GM18951 (cell line): ENCODE measurements around the gene CDT1.

Experiments used
- POLR2A ChIP-seq: IDR thresholded peaks from 4 replicates; pipeline ENCODE4 v1.6.1; 2011; ENCODE audit warnings: mild to moderate bottlenecking; ENCODE audit not compliant: insufficient read length, insufficient read depth; ENCODE audit errors: extremely low read depth
- in situ Hi-C: fragments of 300-500 bp; cut with MboI; formaldehyde crosslinking; loops from one replicate; pipeline ENCODE4 v1.12.0; 2022; ENCODE audit warnings: low sequenced_read_pairs, mixed read lengths, inconsistent platforms; ENCODE audit not compliant: unreplicated experiment

The CDT1 gene

GRCh38 chr16:88815227-88815626 is 11.6 kb downstream of the CDT1 start:
- in situ Hi-C loops: loop anchor here (25.0 kb wide), 1 partner anchor 397 kb away; the partner anchor contains the start of genes SLC22A31 and ZNF778
- no peak for TF ChIP-seq POLR2A

- TF ChIP-seq POLR2A: no peak
- in situ Hi-C loops: loop anchor here (25.0 kb wide), 1 partner anchor 396 kb away; the partner anchor contains the start of genes SLC22A31 and ZNF778
Observed at GRCh38 chr16:88815901-88816589, 12.5 kb downstream of the CDT1 start.

DNA sequence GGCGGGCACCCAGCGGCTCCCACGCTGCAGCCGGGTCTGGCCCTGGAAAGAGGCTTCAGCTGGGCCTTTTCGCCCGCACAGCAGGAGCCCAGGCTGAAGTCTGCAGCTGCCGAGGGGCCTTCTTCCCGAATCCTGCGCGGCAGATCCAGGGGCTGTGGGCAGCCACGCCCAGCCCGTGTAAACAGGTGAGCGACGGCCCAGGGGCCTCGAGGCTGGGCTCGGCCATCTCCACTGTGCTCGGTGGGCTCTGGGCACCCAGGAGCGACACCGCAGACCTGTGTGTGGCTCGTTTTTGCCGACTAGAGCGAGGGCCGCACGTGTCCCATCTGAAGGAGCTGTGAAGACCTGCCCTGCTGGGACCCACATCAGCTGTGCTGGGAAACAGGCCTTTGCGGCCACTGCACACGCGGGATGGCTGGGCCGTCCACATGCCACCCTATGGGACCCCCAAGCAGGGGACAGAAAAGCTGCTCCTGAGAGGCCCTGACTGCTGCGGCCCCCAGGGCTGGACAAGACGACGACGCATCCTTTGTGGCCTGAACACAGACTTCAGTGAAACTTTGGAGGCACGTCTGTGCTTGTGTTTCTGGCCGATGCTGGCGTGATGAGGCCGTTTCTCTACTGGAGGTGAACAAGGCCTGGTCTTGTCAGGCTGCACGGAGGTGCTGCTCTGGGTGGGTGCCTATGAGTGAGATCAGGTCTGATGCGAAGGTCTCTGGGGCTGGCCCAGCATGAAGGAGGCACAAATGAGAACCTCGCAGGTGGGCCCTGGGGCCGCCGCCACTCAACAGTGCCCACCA is 13.3 kb downstream of the CDT1 start:
- in situ Hi-C loops: loop anchor here (25.0 kb wide), 1 partner anchor 395 kb away; the partner anchor contains the start of genes SLC22A31 and ZNF778
- no peak for TF ChIP-seq POLR2A

DNA sequence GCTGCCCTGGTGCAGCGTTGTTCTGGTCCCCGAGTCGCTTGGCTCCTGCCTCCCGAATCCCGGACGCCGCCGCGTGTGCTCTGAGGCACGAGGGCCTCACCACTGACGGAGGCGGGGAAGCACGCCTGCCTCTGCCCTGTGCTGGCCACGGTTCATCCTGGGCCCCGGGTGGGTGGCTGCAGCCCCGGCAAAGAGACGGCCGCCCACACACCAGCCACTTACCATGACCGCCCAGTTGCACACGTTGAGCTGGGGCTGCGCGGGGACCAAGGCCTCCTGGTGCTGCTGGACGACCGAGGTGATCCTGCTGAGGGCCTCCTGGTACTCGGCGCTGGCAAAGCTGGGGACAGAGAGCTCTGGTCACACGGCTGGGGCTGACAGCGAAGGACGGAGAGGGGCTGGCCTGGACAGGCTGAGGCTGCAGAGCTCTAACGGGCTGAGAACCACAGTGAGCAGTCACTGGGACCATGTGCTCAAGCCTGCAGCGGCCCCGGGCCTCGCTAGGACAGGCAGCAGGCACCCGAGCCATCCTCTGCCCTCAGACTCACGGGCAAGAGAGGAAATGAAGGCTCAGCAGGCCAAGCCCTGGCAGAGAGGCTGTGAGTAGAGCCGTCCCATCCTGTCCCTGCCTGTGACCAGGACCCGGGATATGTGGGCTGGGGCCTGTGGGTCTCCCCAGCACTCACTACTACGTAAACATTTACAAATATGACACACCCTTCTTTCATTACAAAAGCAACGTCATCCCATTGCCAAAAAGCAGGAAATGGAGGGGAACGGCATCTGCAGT is 14.4 kb downstream of the CDT1 start:
- no peak for TF ChIP-seq POLR2A
- in situ Hi-C loops: loop anchor here (25.0 kb wide), 1 partner anchor 394 kb away; the partner anchor contains the start of genes SLC22A31 and ZNF778

DNA sequence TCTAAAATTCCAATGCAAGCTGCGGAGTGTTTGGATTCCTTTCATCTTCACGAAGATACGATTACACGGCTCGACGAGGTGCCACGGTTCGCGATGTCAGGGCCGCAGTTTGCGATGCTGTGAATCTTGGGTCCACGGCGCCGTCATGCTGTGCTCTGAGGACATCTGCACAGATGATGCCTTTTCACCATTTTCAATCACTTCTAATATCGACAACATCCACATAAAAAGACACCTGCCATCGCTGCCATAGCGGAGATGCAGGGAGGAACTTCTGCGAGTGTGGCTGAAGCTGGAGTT is 14.9 kb downstream of the CDT1 start:
- in situ Hi-C loops: loop anchor here (25.0 kb wide), 1 partner anchor 394 kb away; the partner anchor contains the start of genes SLC22A31 and ZNF778
- TF ChIP-seq POLR2A: no peak

DNA sequence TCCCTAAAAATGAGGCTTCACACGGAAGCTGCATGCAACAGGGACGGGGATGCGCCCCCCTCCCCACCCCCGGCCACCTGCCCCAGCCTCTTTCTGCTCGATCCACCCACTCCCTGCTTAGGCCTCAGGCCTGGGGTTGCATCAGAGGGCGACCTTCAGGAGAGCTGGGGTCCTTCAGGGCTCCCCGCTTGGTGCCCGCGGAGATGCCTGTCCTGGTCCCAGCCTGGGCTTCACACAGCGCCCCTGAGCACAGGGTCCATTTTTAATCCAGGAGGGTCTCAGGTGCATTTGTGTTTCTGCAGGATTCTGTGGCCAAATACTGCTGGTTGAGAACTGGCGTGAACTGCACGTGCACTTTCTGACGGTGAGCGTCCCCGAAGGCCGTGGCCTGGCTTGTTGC is 15.5 kb downstream of the CDT1 start:
- TF ChIP-seq POLR2A: no peak
- in situ Hi-C loops: loop anchor here (25.0 kb wide), 1 partner anchor 393 kb away; the partner anchor contains the start of genes SLC22A31 and ZNF778

DNA sequence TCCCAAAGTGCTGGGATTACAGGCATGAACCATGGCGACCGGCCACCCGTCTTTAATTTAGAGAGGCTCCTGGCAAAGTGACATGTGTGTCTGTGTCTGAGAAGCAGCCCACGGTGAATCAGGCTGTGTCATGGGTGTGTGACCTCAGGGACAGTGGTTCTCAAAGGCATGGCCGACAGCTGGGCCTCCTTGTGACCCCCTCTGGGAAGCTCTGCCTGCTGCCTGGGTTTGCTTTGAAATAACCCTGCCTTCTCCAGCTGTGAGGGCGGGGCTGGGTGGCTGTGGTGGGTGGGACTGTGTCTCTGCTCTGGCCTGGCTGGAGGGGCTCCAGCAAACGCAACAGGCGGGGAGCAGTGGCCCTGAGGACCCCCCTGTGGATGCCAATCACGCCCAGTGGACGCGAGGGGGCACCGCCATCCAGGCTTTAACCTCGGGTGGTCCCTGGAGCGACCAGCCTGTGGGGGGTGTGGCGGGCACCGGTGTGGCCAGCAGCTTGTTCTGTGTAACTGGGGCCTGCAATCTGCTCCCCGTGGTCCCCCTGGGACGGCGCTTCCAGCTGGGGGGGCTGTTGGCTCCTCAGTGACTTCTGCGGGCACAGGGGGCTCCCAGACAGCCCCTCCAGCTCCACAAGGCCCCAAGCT is 16.9 kb downstream of the CDT1 start:
- in situ Hi-C loops: loop anchor here (25.0 kb wide), 1 partner anchor 392 kb away; the partner anchor contains the start of genes SLC22A31 and ZNF778
- TF ChIP-seq POLR2A: no peak

GRCh38 chr16:88821168-88821850 is 17.7 kb downstream of the CDT1 start:
- TF ChIP-seq POLR2A: no peak
- in situ Hi-C loops: loop anchor here (25.0 kb wide), 1 partner anchor 391 kb away; the partner anchor contains the start of genes SLC22A31 and ZNF778

- in situ Hi-C loops: loop anchor here (25.0 kb wide), 1 partner anchor 390 kb away; the partner anchor contains the start of genes SLC22A31 and ZNF778
- no peak for TF ChIP-seq POLR2A
Observed at GRCh38 chr16:88822281-88823040, 18.9 kb downstream of the CDT1 start.

GRCh38 chr16:88823646-88824045 is 20.1 kb downstream of the CDT1 start:
- in situ Hi-C loops: loop anchor here (25.0 kb wide), 1 partner anchor 389 kb away; the partner anchor contains the start of genes SLC22A31 and ZNF778

- in situ Hi-C loops: loop anchor here (25.0 kb wide), 1 partner anchor 388 kb away; the partner anchor contains the start of genes SLC22A31 and ZNF778
- no peak for TF ChIP-seq POLR2A
Observed at GRCh38 chr16:88824256-88825077, 20.9 kb downstream of the CDT1 start.
